Loucy (cell line): ENCODE data around the gene GTF2IRD1.
A peak's percentile ranks its signal among the peaks of the same experiment; 100 is the strongest.

Source experiments
- H2AFZ ChIP-seq: fragments of 200-600 bp; sonication (generic); 2 replicates; pipeline ENCODE4 v1.6.0; 2016; ENCODE audit warnings: antibody characterized with exemption, mild to moderate bottlenecking, low read length, moderate library complexity
- H3F3A ChIP-seq: fragments of 200-600 bp; 2 replicates; pipeline ENCODE4 v1.6.0; 2016; ENCODE audit warnings: antibody characterized with exemption, low read depth, mild to moderate bottlenecking
- H3K27me3 ChIP-seq: fragments of 200-600 bp; sonication (generic); 2 replicates; pipeline ENCODE4 v1.6.1; 2014; ENCODE audit warnings: low read length, mild to moderate bottlenecking; ENCODE audit not compliant: insufficient read depth, poor library complexity, severe bottlenecking
- H3K36me3 ChIP-seq: fragments of 200-600 bp; sonication (generic); 2 replicates; pipeline ENCODE4 v1.6.1; 2016; ENCODE audit warnings: low read length; ENCODE audit not compliant: insufficient read depth
- H3K4me1 ChIP-seq: fragments of 200-600 bp; sonication (generic); 2 replicates; pipeline ENCODE4 v1.5.1; 2014; ENCODE audit warnings: low read length, mild to moderate bottlenecking; ENCODE audit not compliant: insufficient read depth, poor library complexity, severe bottlenecking
- H3K4me2 ChIP-seq: fragments of 200-600 bp; sonication (generic); 2 replicates; pipeline ENCODE4 v1.6.0; 2014; ENCODE audit warnings: antibody characterized with exemption, low read length, low read depth, mild to moderate bottlenecking; ENCODE audit not compliant: poor library complexity, severe bottlenecking
- H3K4me3 ChIP-seq: fragments of 200-600 bp; sonication (generic); 2 replicates; pipeline ENCODE4 v1.5.1; 2014; ENCODE audit warnings: low read length, mild to moderate bottlenecking, mixed read lengths; ENCODE audit not compliant: poor library complexity, severe bottlenecking
- H3K79me2 ChIP-seq: fragments of 200-600 bp; sonication (generic); 2 replicates; pipeline ENCODE4 v1.6.1; 2014; ENCODE audit warnings: low read length; ENCODE audit not compliant: insufficient read depth
- H3K9ac ChIP-seq: fragments of 200-600 bp; sonication (generic); 2 replicates; pipeline ENCODE4 v1.6.0; 2014; ENCODE audit warnings: mild to moderate bottlenecking, low read depth, low read length, moderate library complexity; ENCODE audit not compliant: poor library complexity, severe bottlenecking
- H3K9me2 ChIP-seq: fragments of 200-600 bp; sonication (generic); replicated peaks from 2 replicates; pipeline ENCODE4 v1.6.1; 2016; ENCODE audit warnings: low read depth, low read length, mixed read lengths
- H3K9me3 ChIP-seq: fragments of 200-600 bp; sonication (generic); 2 replicates; pipeline ENCODE4 v1.6.1; 2014; ENCODE audit warnings: mild to moderate bottlenecking, antibody characterized with exemption, low read length, low read depth; ENCODE audit not compliant: insufficient read depth
- H4K20me1 ChIP-seq: fragments of 200-600 bp; sonication (generic); 2 replicates; pipeline ENCODE4 v1.6.0; 2014; ENCODE audit warnings: antibody characterized with exemption, low read length, mild to moderate bottlenecking; ENCODE audit not compliant: insufficient read depth, poor library complexity, severe bottlenecking
- EZH2phosphoT487 ChIP-seq: fragments of 200-600 bp; IDR thresholded peaks from 2 replicates; pipeline ENCODE4 v1.6.1; 2018; ENCODE audit warnings: antibody characterized with exemption, mild to moderate bottlenecking, moderate library complexity, borderline replicate concordance
- TF ChIP-seq, protein P1 (sequence below): fragments of 200-600 bp; sonication (generic); conservative IDR thresholded peaks from 2 replicates; pipeline ENCODE4 v1.5.1; 2014; ENCODE audit warnings: mild to moderate bottlenecking, antibody characterized with exemption, low read length

Gene GTF2IRD1

GRCh38 chr7:74604326-74605020 lies 150.8 kb downstream of the GTF2IRD1 start:
- H3K4me2 ChIP-seq: no peak overlapping the region
- TF ChIP-seq EZH2phosphoT487: no peak
- TF ChIP-seq, protein P1, sequence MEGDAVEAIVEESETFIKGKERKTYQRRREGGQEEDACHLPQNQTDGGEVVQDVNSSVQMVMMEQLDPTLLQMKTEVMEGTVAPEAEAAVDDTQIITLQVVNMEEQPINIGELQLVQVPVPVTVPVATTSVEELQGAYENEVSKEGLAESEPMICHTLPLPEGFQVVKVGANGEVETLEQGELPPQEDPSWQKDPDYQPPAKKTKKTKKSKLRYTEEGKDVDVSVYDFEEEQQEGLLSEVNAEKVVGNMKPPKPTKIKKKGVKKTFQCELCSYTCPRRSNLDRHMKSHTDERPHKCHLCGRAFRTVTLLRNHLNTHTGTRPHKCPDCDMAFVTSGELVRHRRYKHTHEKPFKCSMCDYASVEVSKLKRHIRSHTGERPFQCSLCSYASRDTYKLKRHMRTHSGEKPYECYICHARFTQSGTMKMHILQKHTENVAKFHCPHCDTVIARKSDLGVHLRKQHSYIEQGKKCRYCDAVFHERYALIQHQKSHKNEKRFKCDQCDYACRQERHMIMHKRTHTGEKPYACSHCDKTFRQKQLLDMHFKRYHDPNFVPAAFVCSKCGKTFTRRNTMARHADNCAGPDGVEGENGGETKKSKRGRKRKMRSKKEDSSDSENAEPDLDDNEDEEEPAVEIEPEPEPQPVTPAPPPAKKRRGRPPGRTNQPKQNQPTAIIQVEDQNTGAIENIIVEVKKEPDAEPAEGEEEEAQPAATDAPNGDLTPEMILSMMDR: no peak
- H3K9ac ChIP-seq: no peak overlapping the region
- no peak overlapping the region for H3K4me3 ChIP-seq
- H3K4me1 ChIP-seq: peaks cover 10% of the 10 kb centered on the region
- no peaks in the 10 kb centered on the region for H3K9me2 ChIP-seq
- no peaks in the 10 kb centered on the region for H3K27me3 ChIP-seq
- H3K9me3 ChIP-seq: no peaks in the 10 kb centered on the region
- no peaks in the 10 kb centered on the region for H3F3A ChIP-seq
- no peaks in the 10 kb centered on the region for H3K79me2 ChIP-seq
- no peaks in the 10 kb centered on the region for H3K36me3 ChIP-seq
- no peaks in the 10 kb centered on the region for H4K20me1 ChIP-seq
- H2AFZ ChIP-seq: no peak overlapping the region

DNA sequence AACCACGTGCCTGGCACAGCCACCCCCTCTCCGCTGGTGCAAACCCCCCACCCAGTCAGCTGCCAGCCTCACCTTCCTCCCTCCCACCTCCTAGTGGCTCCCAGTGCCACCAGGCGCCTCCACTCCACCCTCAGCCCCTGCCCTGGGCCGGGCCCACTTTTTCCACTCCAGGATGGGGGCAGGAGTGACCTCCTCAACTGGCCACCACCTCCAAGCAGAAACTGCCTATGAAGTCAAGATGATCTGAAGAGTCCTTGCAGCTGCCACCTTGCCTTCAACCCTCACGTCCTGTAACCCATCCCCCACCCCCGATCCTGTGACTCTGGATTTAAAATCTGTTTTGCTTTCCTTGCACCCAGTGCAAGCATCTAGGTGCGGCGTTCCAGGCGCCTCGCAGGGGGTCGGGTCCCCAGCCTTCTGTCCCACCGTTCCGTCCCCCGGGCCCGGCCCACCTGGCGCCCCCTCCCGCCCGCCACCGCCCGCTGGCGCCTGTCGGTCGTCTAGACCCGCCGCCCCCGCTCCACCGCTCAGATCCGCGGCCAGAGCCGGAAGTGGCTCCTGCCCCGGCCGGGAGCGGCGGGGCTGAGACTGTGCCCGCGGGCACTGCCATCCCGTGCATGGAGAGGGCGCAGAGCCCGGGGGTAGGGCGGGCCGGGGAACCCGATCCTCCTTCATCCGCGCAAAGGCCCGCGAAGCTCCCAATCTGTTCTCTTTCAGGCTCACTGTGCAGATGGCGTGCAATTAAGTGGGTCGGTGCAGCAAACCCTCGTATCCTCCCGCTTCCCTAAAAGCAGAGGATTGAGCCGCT lies 152.6 kb downstream of the GTF2IRD1 start:
- H4K20me1 ChIP-seq: no peaks in the 10 kb centered on the region
- no peak for TF ChIP-seq EZH2phosphoT487
- TF ChIP-seq, protein P1: no peak
- H3K9me3 ChIP-seq: no peaks in the 10 kb centered on the region
- H3K79me2 ChIP-seq: no peaks in the 10 kb centered on the region
- H3F3A ChIP-seq: no peaks in the 10 kb centered on the region
- peak overlapping the region; percentile 85 for H2AFZ ChIP-seq
- peak overlapping the region; percentile 69 for H3K4me3 ChIP-seq
- no peaks in the 10 kb centered on the region for H3K36me3 ChIP-seq
- no peaks in the 10 kb centered on the region for H3K27me3 ChIP-seq
- H3K4me1 ChIP-seq: peaks cover 10% of the 10 kb centered on the region
- peak overlapping the region; percentile 34 for H3K9ac ChIP-seq
- peak overlapping the region; percentile 70 for H3K4me2 ChIP-seq
- no peaks in the 10 kb centered on the region for H3K9me2 ChIP-seq

GRCh38 chr7:74606909-74607510 lies 153.3 kb downstream of the GTF2IRD1 start:
- no peaks in the 10 kb centered on the region for H4K20me1 ChIP-seq
- H3K9ac ChIP-seq: peak overlapping the region; percentile 34
- no peaks in the 10 kb centered on the region for H3F3A ChIP-seq
- peak overlapping the region; percentile 70 for H3K4me2 ChIP-seq
- H3K79me2 ChIP-seq: no peaks in the 10 kb centered on the region
- H3K4me3 ChIP-seq: peak overlapping the region; percentile 69
- no peaks in the 10 kb centered on the region for H3K27me3 ChIP-seq
- H3K9me3 ChIP-seq: no peaks in the 10 kb centered on the region
- peak overlapping the region; percentile 85 for H2AFZ ChIP-seq
- TF ChIP-seq EZH2phosphoT487: no peak
- TF ChIP-seq, protein P1: no peak
- H3K4me1 ChIP-seq: peaks cover 10% of the 10 kb centered on the region
- H3K36me3 ChIP-seq: no peaks in the 10 kb centered on the region
- H3K9me2 ChIP-seq: no peaks in the 10 kb centered on the region
